Chondrocyte (in vitro differentiated cells): ENCODE measurements around the gene CAPSL. TPM values are rescaled to one million over a fixed set of nuclear protein-coding genes. Genes with fewer than 3 reads are reported as not detected.

Experiments
- DNase-seq: peaks from one replicate; pipeline ENCODE4 v3.0.0; 2021; ENCODE audit warnings: mixed read lengths, low spot score
- H3K27ac Mint-ChIP-seq: one replicate; pipeline ENCODE4 v1.8.0; 2021; ENCODE audit warnings: mild to moderate bottlenecking, moderate library complexity, mixed read lengths; ENCODE audit not compliant: unreplicated experiment
- H3K27me3 Mint-ChIP-seq: 2 replicates; pipeline ENCODE4 v1.8.0; 2021; ENCODE audit warnings: low read depth, mixed read lengths
- H3K36me3 Mint-ChIP-seq: 2 replicates; pipeline ENCODE4 v1.8.0; 2021; ENCODE audit warnings: low read depth, mixed read lengths
- H3K4me1 Mint-ChIP-seq: 2 replicates; pipeline ENCODE4 v1.8.0; 2021; ENCODE audit warnings: low read depth, mild to moderate bottlenecking, mixed read lengths
- H3K4me3 Mint-ChIP-seq: one replicate; pipeline ENCODE4 v1.8.0; 2021; ENCODE audit warnings: mild to moderate bottlenecking, moderate library complexity, mixed read lengths; ENCODE audit not compliant: unreplicated experiment
- H3K9me3 Mint-ChIP-seq: 2 replicates; pipeline ENCODE4 v1.8.0; 2021; ENCODE audit warnings: low read depth, mixed read lengths
- CTCF ChIP-seq: fragments of 200-600 bp; sonication (generic); IDR thresholded peaks from 2 replicates; pipeline ENCODE4 v1.5.0; 2021; ENCODE audit warnings: antibody characterized with exemption, mild to moderate bottlenecking, moderate library complexity
- total RNA-seq: library from RNA; stranded (reverse); gene quantifications from 3 replicates; pipeline ENCODE4 v1.2.1, GENCODE V29; 2021

The CAPSL gene
- total RNA-seq, 1 donor from 2014 or later: not detected

DNA sequence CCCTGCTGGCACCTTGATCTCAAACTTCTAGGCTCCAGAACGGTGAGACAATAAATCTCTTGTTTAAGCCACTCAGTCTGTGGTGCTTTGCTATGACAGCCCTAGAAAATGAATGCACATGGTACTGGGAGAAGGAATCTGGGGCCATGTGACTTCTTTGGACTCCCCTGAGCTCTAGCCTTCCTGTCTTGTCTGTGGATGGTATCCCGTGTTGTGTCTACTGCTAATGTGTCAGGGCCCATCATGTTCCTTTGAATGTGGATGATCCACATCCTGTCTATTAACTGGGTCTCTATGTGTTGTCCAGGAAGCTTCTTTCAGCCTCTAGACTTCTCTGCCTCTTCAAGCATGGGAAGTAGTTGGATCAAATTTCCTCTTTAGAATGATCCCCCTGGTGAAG is 56.7 kb downstream of the CAPSL start:
- no peaks in the 10 kb centered on the region for H3K27me3 Mint-ChIP-seq
- DNase-seq: no peak
- no peaks in the 10 kb centered on the region for H3K36me3 Mint-ChIP-seq
- no peak overlapping the region for H3K27ac Mint-ChIP-seq
- H3K4me3 Mint-ChIP-seq: no peak overlapping the region
- H3K9me3 Mint-ChIP-seq: no peaks in the 10 kb centered on the region
- TF ChIP-seq CTCF: no peak
- peaks cover 19% of the 10 kb centered on the region for H3K4me1 Mint-ChIP-seq

DNA sequence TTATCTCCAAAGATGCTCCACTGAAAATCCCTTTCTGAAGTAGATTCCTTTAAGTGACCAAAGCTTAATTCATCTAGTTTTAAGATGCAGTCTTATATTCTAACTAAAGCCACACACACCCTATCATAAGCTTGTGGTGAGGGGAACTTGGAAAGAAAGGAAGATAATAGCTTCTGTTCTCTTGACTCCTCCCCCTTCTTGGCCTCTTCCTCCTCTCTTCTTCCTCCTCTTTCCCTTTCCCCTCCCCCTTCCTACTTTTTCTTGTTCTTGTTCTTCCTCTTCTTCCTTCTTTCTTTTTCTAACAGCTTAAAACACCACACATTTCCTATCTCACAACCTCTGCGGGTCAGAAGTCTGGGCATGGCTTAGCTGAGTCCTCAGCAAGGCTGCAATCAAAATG is 58.3 kb downstream of the CAPSL start:
- peaks cover 23% of the 10 kb centered on the region for H3K4me1 Mint-ChIP-seq
- H3K9me3 Mint-ChIP-seq: no peaks in the 10 kb centered on the region
- no peaks in the 10 kb centered on the region for H3K27me3 Mint-ChIP-seq

DNA sequence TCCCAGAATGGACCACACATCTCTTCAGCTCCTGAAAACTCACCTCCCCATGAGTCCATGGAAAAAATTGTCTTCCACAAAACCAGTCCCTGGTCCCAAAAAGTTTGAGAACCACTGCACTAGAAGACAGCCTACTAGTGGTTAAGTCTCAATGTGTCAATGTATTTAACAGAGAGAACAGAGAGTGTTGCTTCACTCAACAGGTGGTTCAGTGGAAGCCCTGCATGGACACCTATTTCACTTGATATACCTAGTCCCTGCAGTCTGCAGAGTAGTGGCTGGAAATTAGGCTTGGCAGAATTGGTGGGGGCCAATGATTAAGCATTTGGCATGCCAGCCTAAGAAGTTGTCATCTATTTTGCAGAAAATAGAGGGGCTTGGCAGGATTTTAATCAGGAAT is 58.8 kb downstream of the CAPSL start:
- Mint-ChIP-seq H3K4me3 (no peak overlapping the region), H3K9me3 (no peaks in the 10 kb centered on the region), H3K27ac (no peak overlapping the region), H3K4me1 (peaks cover 23% of the 10 kb centered on the region), H3K27me3 (no peaks in the 10 kb centered on the region), H3K36me3 (no peaks in the 10 kb centered on the region)
- DNase-seq: no peak
- TF ChIP-seq CTCF: no peak

More for the DNA sequence above, 58.3 kb downstream of the CAPSL start:
- Mint-ChIP-seq H3K4me3 (no peak overlapping the region), H3K36me3 (no peaks in the 10 kb centered on the region), H3K27ac (no peak overlapping the region)
- no peak for TF ChIP-seq CTCF
- no peak for DNase-seq

DNA sequence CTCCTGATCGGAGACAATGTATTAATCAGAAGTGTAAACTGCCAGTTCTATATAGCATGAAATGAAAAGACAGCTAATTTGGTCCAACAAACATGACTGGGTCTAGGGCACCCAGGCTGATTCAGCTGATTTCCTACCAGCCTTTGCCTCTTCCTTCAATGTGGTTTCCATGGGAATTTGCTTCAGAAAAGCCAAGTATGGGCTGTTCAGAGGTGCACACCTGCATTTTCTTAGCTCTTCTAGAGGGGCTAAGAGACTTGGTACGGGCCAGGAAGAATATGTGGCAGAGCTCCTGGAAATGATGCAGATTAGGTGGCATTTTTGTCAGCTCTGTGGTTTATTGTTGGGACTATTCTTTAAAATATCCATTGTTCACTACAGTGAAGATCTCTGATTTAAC is 59.3 kb downstream of the CAPSL start:
- no peaks in the 10 kb centered on the region for H3K9me3 Mint-ChIP-seq
- no peaks in the 10 kb centered on the region for H3K27me3 Mint-ChIP-seq
- TF ChIP-seq CTCF: no peak
- peaks cover 19% of the 10 kb centered on the region for H3K4me1 Mint-ChIP-seq
- no peak overlapping the region for H3K27ac Mint-ChIP-seq
- H3K36me3 Mint-ChIP-seq: no peaks in the 10 kb centered on the region
- no peak overlapping the region for H3K4me3 Mint-ChIP-seq
- no peak for DNase-seq

- no peak for DNase-seq
- Mint-ChIP-seq H3K36me3 (no peaks in the 10 kb centered on the region), H3K27ac (no peak overlapping the region), H3K9me3 (no peaks in the 10 kb centered on the region), H3K27me3 (no peaks in the 10 kb centered on the region), H3K4me3 (no peak overlapping the region), H3K4me1 (peaks cover 9% of the 10 kb centered on the region)
- TF ChIP-seq CTCF: no peak
Observed at GRCh38 chr5:35878079-35878478, 60.3 kb downstream of the CAPSL start.
